Activated naive CD4-positive, alpha-beta T cell treated with anti-CD3 and anti-CD28 coated beads, Interleukin-2, amount 50 U/mL, for 24 hours (primary cell): ENCODE results near the gene USF1.

Experiments
- H3K27ac Mint-ChIP-seq: one replicate; pipeline ENCODE4 v1.8.0; 2021; ENCODE audit warnings: mild to moderate bottlenecking, mixed read lengths
- H3K27me3 Mint-ChIP-seq: one replicate; pipeline ENCODE4 v1.8.0; 2021; ENCODE audit warnings: mixed read lengths
- H3K36me3 Mint-ChIP-seq: one replicate; pipeline ENCODE4 v1.8.0; 2021; ENCODE audit warnings: mixed read lengths
- H3K4me1 Mint-ChIP-seq: one replicate; pipeline ENCODE4 v1.8.0; 2021; ENCODE audit warnings: mixed read lengths
- H3K4me3 Mint-ChIP-seq: one replicate; pipeline ENCODE4 v1.8.0; 2021; ENCODE audit warnings: mild to moderate bottlenecking, mixed read lengths
- H3K9me3 Mint-ChIP-seq: one replicate; pipeline ENCODE4 v1.8.0; 2021; ENCODE audit warnings: mixed read lengths

Gene USF1

GRCh38 chr1:161045736-161046604 is at the start of gene USF1:
Gene USF1 (minus strand): TSS chr1:161045977. CDS start chr1:161043275, 2,702 bp downstream.
- no peaks in the 10 kb centered on the region for H3K9me3 Mint-ChIP-seq
- peak within 1 kb of the TSS; percentile 100 for H3K27ac Mint-ChIP-seq
- H3K4me1 Mint-ChIP-seq: peaks cover 39% of the 10 kb centered on the region
- no peaks in the 10 kb centered on the region for H3K27me3 Mint-ChIP-seq
- H3K4me3 Mint-ChIP-seq: peak within 1 kb of the TSS; percentile 99
- peaks cover 14% of the 10 kb centered on the region for H3K36me3 Mint-ChIP-seq

DNA sequence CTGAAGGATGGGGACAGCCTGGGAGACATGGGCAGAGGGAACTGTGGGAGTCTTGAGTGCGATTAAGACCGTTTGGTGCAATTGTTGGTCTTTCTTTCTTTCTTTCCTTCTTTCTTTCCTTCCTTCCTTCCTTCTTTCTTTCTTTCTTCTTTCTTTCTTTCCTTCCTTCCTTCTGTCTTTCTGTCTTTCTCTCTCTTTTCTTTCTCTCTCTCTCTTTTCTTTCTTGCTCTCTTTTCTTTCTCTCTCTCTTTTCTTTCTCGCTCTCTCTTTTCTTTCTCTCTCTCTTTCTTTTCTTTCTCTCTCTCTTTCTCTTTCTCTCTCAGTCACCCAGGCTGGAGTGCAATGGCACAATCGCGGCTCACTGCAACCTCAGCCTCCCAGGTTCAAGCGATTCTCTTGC is 49.5 kb upstream of the USF1 start:
- H3K9me3 Mint-ChIP-seq: no peaks in the 10 kb centered on the region
- H3K27ac Mint-ChIP-seq: peak overlapping the region; percentile 41
- no peaks in the 10 kb centered on the region for H3K27me3 Mint-ChIP-seq
- H3K4me3 Mint-ChIP-seq: no peak overlapping the region
- peaks cover 2% of the 10 kb centered on the region for H3K36me3 Mint-ChIP-seq
- H3K4me1 Mint-ChIP-seq: peaks cover 68% of the 10 kb centered on the region

- no peak overlapping the region for H3K27ac Mint-ChIP-seq
Measured at GRCh38 chr1:161094481-161094880, 48.7 kb upstream of the USF1 start.

GRCh38 chr1:161092621-161093028 is 46.8 kb upstream of the USF1 start:
- H3K9me3 Mint-ChIP-seq: no peaks in the 10 kb centered on the region
- H3K36me3 Mint-ChIP-seq: no peaks in the 10 kb centered on the region
- H3K4me1 Mint-ChIP-seq: peaks cover 56% of the 10 kb centered on the region

More at GRCh38 chr1:161094481-161094880, 48.7 kb upstream of the USF1 start:
- Mint-ChIP-seq H3K36me3 (peaks cover 2% of the 10 kb centered on the region), H3K4me1 (peaks cover 69% of the 10 kb centered on the region), H3K27me3 (no peaks in the 10 kb centered on the region), H3K4me3 (peak overlapping the region; percentile 13), H3K9me3 (no peaks in the 10 kb centered on the region)

DNA sequence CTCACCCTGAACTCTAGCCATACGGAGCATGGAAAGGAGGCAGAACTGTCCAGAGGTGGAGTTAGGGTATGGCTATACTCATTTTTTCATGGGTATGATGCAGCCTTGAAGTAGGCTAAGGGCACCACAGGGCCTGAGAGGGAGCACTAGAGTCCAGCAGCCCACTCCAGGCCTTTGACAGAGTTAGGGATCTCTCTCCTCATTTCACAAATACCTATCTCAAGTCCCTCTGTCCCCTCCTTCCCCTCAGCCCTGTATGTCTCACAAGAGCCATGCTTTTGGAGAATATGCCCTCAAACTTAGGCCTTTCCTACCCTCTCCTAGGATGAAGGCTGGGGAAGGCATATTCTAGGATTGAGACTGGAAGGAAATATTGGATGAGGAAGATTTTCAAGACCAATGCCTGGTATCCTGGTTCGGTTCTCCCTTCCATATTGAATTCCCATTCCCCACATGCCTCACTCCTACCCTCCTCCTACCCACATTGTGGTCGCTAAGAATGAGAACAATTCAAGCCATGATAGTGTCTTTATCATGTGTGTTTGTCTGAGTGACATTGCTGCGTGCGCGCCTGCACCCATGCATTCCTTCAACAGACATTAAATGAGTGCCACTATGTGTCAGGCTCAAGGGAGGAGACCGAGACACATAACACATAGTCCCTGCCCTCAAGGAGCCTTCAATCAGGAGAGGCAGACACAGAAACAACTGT is 46.2 kb upstream of the USF1 start:
- Mint-ChIP-seq H3K27me3 (no peaks in the 10 kb centered on the region), H3K4me3 (no peak overlapping the region), H3K9me3 (no peaks in the 10 kb centered on the region), H3K4me1 (peaks cover 50% of the 10 kb centered on the region), H3K36me3 (no peaks in the 10 kb centered on the region), H3K27ac (no peak overlapping the region)

More at GRCh38 chr1:161092621-161093028, 46.8 kb upstream of the USF1 start:
- H3K27me3 Mint-ChIP-seq: no peaks in the 10 kb centered on the region
- peak overlapping the region; percentile 63 for H3K4me3 Mint-ChIP-seq
- peak overlapping the region; percentile 88 for H3K27ac Mint-ChIP-seq

DNA sequence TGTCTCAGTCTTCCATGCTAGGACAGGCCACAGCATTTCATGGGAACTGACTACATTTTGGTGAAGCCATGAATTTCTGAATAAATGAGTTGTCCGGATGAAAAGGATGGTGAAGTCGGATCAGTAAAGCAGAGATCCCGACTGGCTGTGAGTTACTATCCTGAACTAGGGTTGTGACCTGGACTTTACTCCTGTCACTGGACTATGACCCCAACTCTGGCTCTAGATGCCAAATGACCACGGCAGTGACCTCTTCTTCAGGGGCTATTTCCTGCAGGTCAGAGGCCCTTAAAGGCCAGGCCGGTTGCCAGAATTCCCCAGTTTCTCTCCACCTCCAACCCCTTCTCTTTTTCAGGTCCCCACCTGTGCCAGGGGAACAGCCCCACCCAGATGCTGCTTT is 45.3 kb upstream of the USF1 start:
- no peak overlapping the region for H3K27ac Mint-ChIP-seq
- peaks cover 44% of the 10 kb centered on the region for H3K4me1 Mint-ChIP-seq
- H3K9me3 Mint-ChIP-seq: no peaks in the 10 kb centered on the region
- no peaks in the 10 kb centered on the region for H3K27me3 Mint-ChIP-seq
- no peaks in the 10 kb centered on the region for H3K36me3 Mint-ChIP-seq
- no peak overlapping the region for H3K4me3 Mint-ChIP-seq

DNA sequence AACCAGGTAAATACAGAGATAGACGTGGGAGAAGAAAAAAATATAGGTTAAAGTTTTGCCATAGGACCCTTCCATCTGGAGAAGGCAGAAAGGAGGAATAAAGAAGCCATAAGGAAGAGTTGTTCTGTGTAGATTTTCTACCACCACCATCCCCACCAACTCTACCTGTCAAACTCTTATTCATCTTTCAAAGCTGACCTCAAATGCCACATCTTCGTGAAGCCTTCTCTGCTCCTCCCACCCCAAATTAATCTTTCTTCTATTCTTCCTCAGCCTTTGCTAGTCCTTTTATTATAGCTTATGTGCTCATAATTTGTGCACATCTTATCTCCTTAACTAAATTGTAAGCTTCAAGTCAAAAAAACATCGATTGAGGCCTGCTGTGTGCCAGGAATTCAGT is 44.8 kb upstream of the USF1 start:
- H3K36me3 Mint-ChIP-seq: no peaks in the 10 kb centered on the region
- H3K9me3 Mint-ChIP-seq: no peaks in the 10 kb centered on the region
- H3K4me1 Mint-ChIP-seq: peaks cover 44% of the 10 kb centered on the region
- H3K27ac Mint-ChIP-seq: no peak overlapping the region
- no peak overlapping the region for H3K4me3 Mint-ChIP-seq
- no peaks in the 10 kb centered on the region for H3K27me3 Mint-ChIP-seq

GRCh38 chr1:161089938-161090337 is 44.2 kb upstream of the USF1 start:
- peak overlapping the region; percentile 77 for H3K27ac Mint-ChIP-seq
- H3K9me3 Mint-ChIP-seq: no peaks in the 10 kb centered on the region
- H3K27me3 Mint-ChIP-seq: no peaks in the 10 kb centered on the region
- H3K4me1 Mint-ChIP-seq: peaks cover 39% of the 10 kb centered on the region
- no peak overlapping the region for H3K4me3 Mint-ChIP-seq
- no peaks in the 10 kb centered on the region for H3K36me3 Mint-ChIP-seq

DNA sequence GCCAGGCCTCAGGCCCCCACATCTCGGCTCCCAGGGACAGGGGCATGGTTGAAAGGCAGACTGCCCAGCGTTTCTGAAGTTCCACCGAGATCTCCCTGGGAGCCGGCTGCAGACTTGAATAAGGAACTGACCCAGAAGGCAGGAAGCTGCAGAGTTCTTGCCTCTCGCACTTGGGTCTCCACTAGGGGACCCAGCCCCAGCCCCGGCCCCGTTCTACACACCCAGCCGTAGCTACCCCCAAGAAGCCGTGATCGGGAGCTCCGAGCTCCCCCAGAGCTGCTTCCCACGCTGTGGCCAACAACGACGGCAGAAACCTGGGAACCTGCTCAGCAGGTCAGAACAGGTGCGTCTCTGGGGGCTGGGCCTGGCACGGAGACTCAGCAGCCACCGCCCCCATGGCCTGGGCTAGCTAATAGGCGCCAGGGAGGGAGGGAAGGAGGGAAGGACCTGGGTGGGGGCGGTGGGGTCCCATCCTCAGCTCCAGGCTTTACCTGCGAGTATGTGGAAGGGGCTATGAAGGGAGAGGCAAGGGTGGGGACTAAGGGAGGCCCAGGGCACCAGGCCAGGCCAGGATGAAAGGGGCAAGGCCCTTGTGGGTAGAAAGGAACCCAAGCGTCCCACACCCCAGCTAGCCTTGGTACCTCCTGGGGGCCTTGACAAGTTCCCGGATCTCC is 43.6 kb upstream of the USF1 start, which contains the start of gene NECTIN4:
TSS of gene NECTIN4 (minus strand) at position 308 of the 674 bp plus-strand sequence. CDS start at position 46, 262 bp downstream.
- no peaks in the 10 kb centered on the region for H3K27me3 Mint-ChIP-seq
- no peaks in the 10 kb centered on the region for H3K9me3 Mint-ChIP-seq
- peak within 1 kb of the TSS; percentile 77 for H3K27ac Mint-ChIP-seq
- H3K4me1 Mint-ChIP-seq: peaks cover 35% of the 10 kb centered on the region
- no peaks in the 10 kb centered on the region for H3K36me3 Mint-ChIP-seq
- H3K4me3 Mint-ChIP-seq: no peak within 1 kb of the TSS

- no peaks in the 10 kb centered on the region for H3K36me3 Mint-ChIP-seq
- H3K4me1 Mint-ChIP-seq: peaks cover 32% of the 10 kb centered on the region
- H3K27me3 Mint-ChIP-seq: no peaks in the 10 kb centered on the region
- H3K27ac Mint-ChIP-seq: no peak overlapping the region
- no peak overlapping the region for H3K4me3 Mint-ChIP-seq
- H3K9me3 Mint-ChIP-seq: no peaks in the 10 kb centered on the region
Measured at GRCh38 chr1:161088587-161089110, 42.9 kb upstream of the USF1 start.

DNA sequence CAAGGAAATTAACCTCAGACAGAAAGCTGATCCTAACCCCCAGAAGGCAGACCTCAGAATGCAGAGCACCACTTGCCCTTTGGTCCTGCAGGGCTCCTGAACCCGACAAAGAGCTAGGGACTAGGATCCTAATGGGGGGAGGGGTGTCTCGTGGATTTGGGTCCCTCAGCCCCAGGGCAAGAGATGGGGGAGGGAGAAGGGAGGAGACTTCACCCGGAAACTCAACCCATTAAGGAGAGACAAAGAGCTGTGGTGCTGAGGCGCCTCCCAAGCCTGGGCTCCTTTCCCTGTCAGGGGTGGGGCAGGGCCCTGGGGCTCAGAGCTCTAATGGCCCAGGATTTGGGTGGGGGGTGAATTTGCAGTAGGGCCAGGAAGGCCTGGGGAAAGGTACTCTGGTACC is 40.7 kb upstream of the USF1 start:
- Mint-ChIP-seq H3K27me3 (no peaks in the 10 kb centered on the region), H3K4me3 (no peak overlapping the region), H3K9me3 (no peaks in the 10 kb centered on the region), H3K27ac (no peak overlapping the region), H3K36me3 (no peaks in the 10 kb centered on the region), H3K4me1 (peaks cover 10% of the 10 kb centered on the region)

GRCh38 chr1:161085165-161085564 is 39.4 kb upstream of the USF1 start:
- H3K9me3 Mint-ChIP-seq: no peaks in the 10 kb centered on the region
- H3K27me3 Mint-ChIP-seq: no peaks in the 10 kb centered on the region
- no peaks in the 10 kb centered on the region for H3K36me3 Mint-ChIP-seq
- H3K4me1 Mint-ChIP-seq: peaks cover under 1% of the 10 kb centered on the region
- H3K4me3 Mint-ChIP-seq: no peak overlapping the region
- no peak overlapping the region for H3K27ac Mint-ChIP-seq

DNA sequence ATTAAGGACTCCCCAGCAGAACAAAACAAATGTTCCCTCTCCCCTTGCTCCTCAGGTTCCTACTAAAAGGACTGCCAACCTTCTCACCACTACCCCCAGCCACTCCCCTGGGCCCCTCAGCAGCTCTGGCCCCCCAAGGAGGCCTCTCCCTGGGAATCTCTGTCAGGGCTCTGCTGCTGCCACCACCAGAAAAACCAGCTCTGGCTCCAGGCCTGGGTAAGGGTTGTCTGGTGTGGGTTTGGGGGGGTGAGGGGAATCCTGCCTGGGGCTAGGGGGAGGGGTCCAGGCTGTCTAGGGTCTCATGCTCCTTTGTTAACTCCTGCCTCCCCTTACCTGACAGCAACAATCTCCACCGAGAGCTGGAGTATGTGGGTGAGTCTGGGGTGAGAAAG is 38.8 kb upstream of the USF1 start:
- no peaks in the 10 kb centered on the region for H3K9me3 Mint-ChIP-seq
- H3K36me3 Mint-ChIP-seq: no peaks in the 10 kb centered on the region
- H3K4me1 Mint-ChIP-seq: no peaks in the 10 kb centered on the region
- H3K27me3 Mint-ChIP-seq: no peaks in the 10 kb centered on the region
- no peak overlapping the region for H3K27ac Mint-ChIP-seq
- no peak overlapping the region for H3K4me3 Mint-ChIP-seq

- Mint-ChIP-seq H3K9me3 (no peaks in the 10 kb centered on the region), H3K4me3 (no peak overlapping the region), H3K27ac (no peak overlapping the region), H3K36me3 (no peaks in the 10 kb centered on the region), H3K4me1 (no peaks in the 10 kb centered on the region), H3K27me3 (no peaks in the 10 kb centered on the region)
Measured at GRCh38 chr1:161083748-161084596, 38.2 kb upstream of the USF1 start.
